H1 (cell line): ENCODE data around the gene TOGARAM1. TPM values are rescaled to one million over a fixed set of nuclear protein-coding genes. Genes with fewer than 3 reads are reported as not detected.

Experiments
- CTCF ChIA-PET: fragments of 300-600 bp; sonication (Branson Sonifier 250); formaldehyde crosslinking; loops from one replicate; lab custom pipeline; 2021; ENCODE audit not compliant: partially characterized antibody; lab: Charles Lee
- POLR2A ChIA-PET: fragments of 300-600 bp; sonication (Branson Sonifier 250); formaldehyde crosslinking; loops from one replicate; lab custom pipeline; 2021; ENCODE audit warnings: inconsistent platforms; ENCODE audit not compliant: partially characterized antibody; lab: Charles Lee
- DNase-seq, 2 experiments: peaks; one replicate each; pipeline versions ENCODE4 v3.0.0 to v3.0.0-alpha.2; 2010 to 2022; ENCODE audit warnings: low spot score in 2 of 2, low read depth in 1 of 2, mixed read lengths in 1 of 2
- FAIRE-seq: peaks from 2 replicates; lab custom pipeline; 2011; peaks lifted over from hg19 to GRCh38; lab: Jason Lieb, UNC
- H2AFZ ChIP-seq: 2 replicates; pipeline ENCODE4 v1.8.1; 2012; ENCODE audit warnings: low read length, inconsistent platforms
- H2AK5ac ChIP-seq: 2 replicates; pipeline ENCODE4 v1.6.1; 2013; ENCODE audit warnings: low read depth, low read length
- H2BK120ac ChIP-seq: replicated peaks from 2 replicates; pipeline ENCODE3; 2013; ENCODE audit warnings: low read depth, low read length, inconsistent platforms
- H2BK12ac ChIP-seq: 2 replicates; pipeline ENCODE4 v1.6.1; 2013; ENCODE audit warnings: low read depth, low read length
- H2BK15ac ChIP-seq: 2 replicates; pipeline ENCODE4 v1.6.1; 2013; ENCODE audit warnings: low read length
- H2BK20ac ChIP-seq: 2 replicates; pipeline ENCODE4 v1.6.1; 2013; ENCODE audit warnings: low read length
- H2BK5ac ChIP-seq: 2 replicates; pipeline ENCODE4 v1.6.1; 2013; ENCODE audit warnings: low read depth, low read length
- H3K14ac ChIP-seq: 2 replicates; pipeline ENCODE4 v1.6.1; 2013; ENCODE audit warnings: inconsistent platforms; ENCODE audit not compliant: insufficient read length
- H3K18ac ChIP-seq: 2 replicates; pipeline ENCODE4 v1.6.1; 2013; ENCODE audit warnings: low read length; ENCODE audit errors: extremely low read depth
- H3K23ac ChIP-seq: 2 replicates; pipeline ENCODE4 v1.6.1; 2013; ENCODE audit warnings: inconsistent platforms; ENCODE audit not compliant: insufficient read length
- H3K23me2 ChIP-seq: 2 replicates; pipeline ENCODE4 v1.6.1; 2013; ENCODE audit warnings: low read depth, low read length
- H3K27ac ChIP-seq: 2 replicates; pipeline ENCODE4 v1.6.1; 2011; ENCODE audit warnings: low read depth, low read length, inconsistent platforms
- H3K27me3 ChIP-seq, 4 experiments: replicated peaks in 1 of 4; 1 replicate in 1 of 4; 2 replicates in 3 of 4; pipeline versions ENCODE4 v1.6.1 to v1.8.1; 2011 to 2013; ENCODE audit warnings: low read length in 3 of 4, mild to moderate bottlenecking in 3 of 4, inconsistent platforms in 2 of 4, mixed read lengths in 2 of 4, moderate library complexity in 1 of 4; ENCODE audit not compliant: control insufficient read depth in 3 of 4, insufficient read depth in 3 of 4; ENCODE audit errors: extremely low read depth in 1 of 4
- H3K36me3 ChIP-seq, 4 experiments: 2 replicates each; pipeline versions ENCODE4 v1.6.1 to v1.8.1; 2011 to 2013; ENCODE audit warnings: mild to moderate bottlenecking in 4 of 4, low read length in 3 of 4, moderate library complexity in 2 of 4, control low read depth in 1 of 4, inconsistent platforms in 1 of 4; ENCODE audit not compliant: insufficient read depth in 4 of 4, control insufficient read depth in 2 of 4
- H3K4ac ChIP-seq: replicated peaks from 2 replicates; pipeline ENCODE3; 2013; ENCODE audit warnings: low read length, low read depth, mixed read lengths, inconsistent platforms; ENCODE audit not compliant: insufficient read length
- H3K4me1 ChIP-seq, 4 experiments: replicated peaks in 1 of 4; 1 replicate in 1 of 4; 2 replicates in 3 of 4; pipeline versions ENCODE4 v1.6.1 to v1.8.1; 2011 to 2013; ENCODE audit warnings: low read length in 3 of 4, inconsistent platforms in 2 of 4, mixed read lengths in 1 of 4; ENCODE audit not compliant: insufficient read depth in 4 of 4, control insufficient read depth in 3 of 4
- H3K4me2 ChIP-seq, 2 experiments: 2 replicates each; pipeline versions ENCODE4 v1.6.1 to v1.8.1; 2011 to 2013; ENCODE audit warnings: low read depth in 2 of 2, low read length in 2 of 2, control low read depth in 1 of 2, inconsistent platforms in 1 of 2, mild to moderate bottlenecking in 1 of 2; ENCODE audit not compliant: insufficient read depth in 1 of 2
- H3K4me3 ChIP-seq, 4 experiments: fragments of 200-600, 300-600 bp in 1 of 4; sonication (generic), shearing (Covaris generic), sonication (Bioruptor Twin) in 1 of 4; 2 replicates each; pipeline versions ENCODE4 v1.5.1 to v1.8.1; 2011 to 2016; ENCODE audit warnings: low read length in 4 of 4, low read depth in 3 of 4, control low read depth in 2 of 4, inconsistent platforms in 2 of 4, mild to moderate bottlenecking in 2 of 4, mixed read lengths in 1 of 4, moderate library complexity in 1 of 4; ENCODE audit not compliant: insufficient read depth in 2 of 4; ENCODE audit errors: extremely low read depth in 1 of 4
- H3K56ac ChIP-seq: replicated peaks from 2 replicates; pipeline ENCODE3; 2013; ENCODE audit warnings: low read depth, mild to moderate bottlenecking, mixed read lengths, low read length, inconsistent platforms; ENCODE audit not compliant: insufficient read length
- H3K79me1 ChIP-seq: 2 replicates; pipeline ENCODE4 v1.6.1; 2013; ENCODE audit warnings: low read depth, low read length, control low read depth
- H3K79me2 ChIP-seq, 2 experiments: 2 replicates each; pipeline versions ENCODE4 v1.6.1 to v1.8.1; 2012 to 2013; ENCODE audit warnings: low read length in 2 of 2, mild to moderate bottlenecking in 2 of 2, inconsistent platforms in 1 of 2; ENCODE audit not compliant: insufficient read depth in 2 of 2, control insufficient read depth in 1 of 2
- H3K9ac ChIP-seq, 4 experiments: replicated peaks in 1 of 4; 1 replicate in 1 of 4; 2 replicates in 3 of 4; pipeline versions ENCODE4 v1.6.1 to v1.8.1; 2011 to 2013; ENCODE audit warnings: low read depth in 3 of 4, low read length in 3 of 4, control low read depth in 2 of 4, mild to moderate bottlenecking in 2 of 4, moderate library complexity in 2 of 4, inconsistent platforms in 1 of 4; ENCODE audit errors: extremely low read depth in 1 of 4
- H3K9me3 ChIP-seq, 2 experiments: 2 replicates each; pipeline versions ENCODE4 v1.6.1 to v1.8.1; 2012 to 2013; ENCODE audit warnings: mild to moderate bottlenecking in 2 of 2, moderate library complexity in 2 of 2, control low read depth in 1 of 2, inconsistent platforms in 1 of 2, low read depth in 1 of 2, low read length in 1 of 2, mixed read lengths in 1 of 2; ENCODE audit not compliant: insufficient read depth in 2 of 2
- H4K20me1 ChIP-seq, 2 experiments: replicated peaks in 1 of 2; 2 replicates each; pipeline versions ENCODE3 to v1.8.1; 2011 to 2013; ENCODE audit warnings: inconsistent platforms in 2 of 2, low read length in 2 of 2, mild to moderate bottlenecking in 1 of 2; ENCODE audit not compliant: insufficient read depth in 2 of 2, control insufficient read depth in 1 of 2
- H4K5ac ChIP-seq: 2 replicates; pipeline ENCODE4 v1.6.1; 2013; ENCODE audit warnings: low read length, low read depth, mixed read lengths, inconsistent platforms; ENCODE audit not compliant: insufficient read length
- H4K8ac ChIP-seq: 2 replicates; pipeline ENCODE4 v1.8.0; 2013; ENCODE audit warnings: mild to moderate bottlenecking, moderate library complexity, low read length, inconsistent platforms; ENCODE audit not compliant: insufficient read depth; ENCODE audit errors: extremely low read depth
- H4K91ac ChIP-seq: replicated peaks from 2 replicates; pipeline ENCODE3; 2013; ENCODE audit warnings: low read length, mixed read lengths, inconsistent platforms; ENCODE audit not compliant: insufficient read length
- BRCA1 ChIP-seq: IDR thresholded peaks from 2 replicates; pipeline ENCODE4 v1.6.1; 2012; ENCODE audit warnings: low read depth, low read length, improper control_type of control experiment
- CHD2 ChIP-seq: IDR thresholded peaks from 2 replicates; pipeline ENCODE4 v1.6.1; 2012; ENCODE audit warnings: low read length, improper control_type of control experiment
- CTCF ChIP-seq, 3 experiments: IDR thresholded peaks; 1 replicate in 2 of 3; 2 replicates in 1 of 3; pipeline versions ENCODE4 v1.5.1 to v1.6.1; 2011; ENCODE audit warnings: low read length in 3 of 3, mild to moderate bottlenecking in 3 of 3, inconsistent platforms in 2 of 3, low read depth in 1 of 3, moderate library complexity in 1 of 3; ENCODE audit not compliant: insufficient read depth in 1 of 3; ENCODE audit errors: control extremely low read depth in 1 of 3
- GTF2F1 ChIP-seq: IDR thresholded peaks from 2 replicates; pipeline ENCODE4 v1.6.1; 2012; ENCODE audit warnings: low read depth, low read length, improper control_type of control experiment, borderline replicate concordance
- HDAC2 ChIP-seq, 2 experiments: fragments of 300-600 bp in 1 of 2; sonication (generic) in 1 of 2; IDR thresholded peaks; 2 replicates each; pipeline ENCODE4 v1.6.1; 2011 to 2012; ENCODE audit warnings: low read depth in 2 of 2, low read length in 2 of 2, mild to moderate bottlenecking in 2 of 2, moderate library complexity in 2 of 2, borderline replicate concordance in 1 of 2, inconsistent platforms in 1 of 2
- NANOG ChIP-seq: IDR thresholded peaks from 2 replicates; pipeline ENCODE4 v1.6.1; 2011; ENCODE audit warnings: low read length, low read depth, mild to moderate bottlenecking, inconsistent platforms; ENCODE audit not compliant: insufficient read depth, poor library complexity, severe bottlenecking
- RBBP5 ChIP-seq: IDR thresholded peaks from 2 replicates; pipeline ENCODE4 v1.7.1; 2012; ENCODE audit warnings: low read depth, mild to moderate bottlenecking, inconsistent platforms, low read length, moderate library complexity, borderline replicate concordance
- SUZ12 ChIP-seq: fragments of 200-600 bp; sonication (generic); IDR thresholded peaks from 2 replicates; pipeline ENCODE4 v1.6.1; 2012; ENCODE audit warnings: mild to moderate bottlenecking, inconsistent platforms, low read length, moderate library complexity, mixed read lengths
- TEAD4 ChIP-seq: IDR thresholded peaks from 2 replicates; pipeline ENCODE4 v1.6.1; 2012; ENCODE audit warnings: low read depth, low read length, inconsistent platforms, mixed read lengths
- WGBS, 2 experiments: shearing (Covaris generic) in 1 of 2; methylation state at CpG; one replicate each; pipeline versions ENCODE4 v1.1.6 to v1.1.7; 2013 to 2015; ENCODE audit warnings: low lambda C conversion rate in 2 of 2, mixed read lengths in 2 of 2, inconsistent platforms in 1 of 2, low coverage in 1 of 2, missing lambda C conversion rate in 1 of 2; ENCODE audit not compliant: insufficient replicate concordance in 2 of 2, insufficient coverage in 1 of 2, insufficient read length in 1 of 2; ENCODE audit errors: extremely low coverage in 1 of 2, missing lambda C conversion rate in 1 of 2; 5-methylcytosine and 5-hydroxymethylcytosine counted together
- polyA plus RNA-seq, 7 experiments: library from polyadenylated mRNA; depleted of rRNA in 3 of 7; stranded (reverse) in 5 of 7; unstranded in 2 of 7; fragments of >200 nt in 5 of 7; fragments of 200-250 nt in 2 of 7; gene quantifications; 1 replicate in 5 of 7; 2 replicates in 1 of 7; 4 replicates in 1 of 7; pipeline versions ENCODE4 v1.2.1 to v1.2.3, GENCODE V29; 2011 to 2013; ENCODE audit warnings: missing spikeins in 2 of 7, mixed read lengths in 2 of 7
- total RNA-seq: library from RNA; stranded (reverse); fragmentation: NEBNext Ultra II Directional; extraction: Animal tissue kit (Norgen Biotek cat#: 25700); gene quantifications from 2 replicates; pipeline ENCODE4 v1.2.1, GENCODE V29; 2021

The TOGARAM1 gene
- total and polyA plus RNA-seq, 2 of the 8 experiments (the other 6 are each of a cell fraction or from before 2014, with no cell fraction given), result 2.5 to 6.8 TPM

DNA sequence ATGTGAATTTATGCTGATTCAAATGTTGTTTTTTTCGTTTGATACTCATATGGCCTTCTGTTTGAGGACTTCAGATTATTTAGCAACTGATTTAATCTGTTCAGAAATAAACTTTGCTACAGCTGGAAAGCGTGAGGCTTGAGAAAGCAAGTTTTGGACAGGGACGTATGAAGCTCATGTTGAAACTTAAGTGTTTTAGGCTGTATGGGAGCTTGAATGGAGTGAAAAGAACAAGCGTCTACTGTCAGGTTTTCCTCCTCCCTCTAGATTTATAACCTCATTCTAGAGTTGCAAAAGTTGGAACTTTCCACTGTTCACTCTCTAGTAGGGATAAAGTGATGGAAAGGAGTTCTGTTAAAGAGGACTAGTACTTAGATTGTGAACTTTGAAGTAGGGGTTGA, 123.0 kb downstream of the TOGARAM1 start:
- H3K14ac ChIP-seq, result peak overlapping the region; percentile 77
- H3K79me1 ChIP-seq, result no peaks in the 10 kb centered on the region; the same call in 1 of the 2 replicates
- H4K8ac ChIP-seq, result no peak overlapping the region
- H3K23me2 ChIP-seq, result peaks cover 3% of the 10 kb centered on the region; the same call in 1 of the 2 replicates
- H4K5ac ChIP-seq, result no peak overlapping the region
- CTCF ChIA-PET, result interaction anchor here (0.6 to 2.3 kb wide), 2 partner anchors 172 to 1973 kb away, joined by 3 to 10 read pairs; no protein-coding TSS in a partner anchor
- DNase-seq (no peak), FAIRE-seq (no peak)
- H4K20me1 ChIP-seq, result peaks cover under 1 to 9% of the 10 kb centered on the region in 2 experiments
- 19% methylated on average over 4 of the region's 4 CpGs; no CpG with 5 or more reads in 1 of the 2 experiments for WGBS, 2 experiments
- peak overlapping the region; percentile 82 to 90 (median 86) for H3K4me3 ChIP-seq
- no peak overlapping the region for H2AFZ ChIP-seq
- H3K4ac ChIP-seq, result no peak overlapping the region
- H2BK5ac ChIP-seq, result no peak overlapping the region
- H3K23ac ChIP-seq, result no peak overlapping the region
- peak overlapping the region; percentile 69 to 73 for H3K4me2 ChIP-seq
- H3K27ac ChIP-seq, result no peak overlapping the region
- no peaks in the 10 kb centered on the region for H3K9me3 ChIP-seq
- H3K36me3 ChIP-seq, result no peaks in the 10 kb centered on the region
- no peak overlapping the region for H2BK15ac ChIP-seq
- H2AK5ac ChIP-seq, result no peak overlapping the region
- H3K27me3 ChIP-seq, result no peaks in the 10 kb centered on the region
- peaks cover 25 to 60% of the 10 kb centered on the region in 2 experiments for H3K79me2 ChIP-seq
- POLR2A ChIA-PET, result interaction anchor here (0.7 to 2.3 kb wide), 5 partner anchors 49 to 634 kb away, joined by 3 to 12 read pairs (median 4); partner anchors contain the start of genes FANCM, FKBP3, KLHL28 and TOGARAM1
- H3K56ac ChIP-seq, result no peak overlapping the region
- no peak overlapping the region for H3K18ac ChIP-seq
- H2BK20ac ChIP-seq, result no peak overlapping the region
- peaks cover 0 to 6% (median 4%) of the 10 kb centered on the region in 4 experiments; a peak in 3 of 7 replicates for H3K4me1 ChIP-seq
- no peak overlapping the region for H2BK120ac ChIP-seq
- H2BK12ac ChIP-seq, result no peak overlapping the region
- peak overlapping the region; percentile 8 to 95 (median 73); a peak in 6 of 7 replicates for H3K9ac ChIP-seq
- H4K91ac ChIP-seq, result no peak overlapping the region
- TF ChIP-seq NANOG (no peak), HDAC2 (IDR thresholded peaks at IDR 0.05; ENCODE audit: borderline replicate concordance in 1 of 2, low read depth in 2 of 2, low read length in 2 of 2) (no peak), GTF2F1 (no peak), SUZ12 (no peak), CTCF (IDR thresholded peaks at IDR 0.05; ENCODE audit: control extremely low read depth in 1 of 3, insufficient read depth in 1 of 3, low read depth in 1 of 3, low read length in 3 of 3) (no peak), BRCA1 (no peak), CHD2 (no peak), TEAD4 (no peak), RBBP5 (no peak)
